Psoas muscle (tissue), 8 donors: ENCODE results near the gene SLC38A10. TPM values are rescaled to one million over a fixed set of nuclear protein-coding genes. Genes with fewer than 3 reads are reported as not detected.

Experiments used
- ATAC-seq, 4 donors: fragments of 200-7000 bp; cut with Tn5 transposase; one replicate each; pipeline ENCODE4 v1.9.1; 2020; ENCODE audit warnings: moderate library complexity in 3 of 4, mild to moderate bottlenecking in 2 of 4
- DNase-seq, 2 donors: peaks; one replicate each; pipeline ENCODE4 v3.0.0-alpha.2; 2020
- H3K27ac ChIP-seq: fragments of 200-600 bp; one replicate; pipeline ENCODE4 v1.8.0; 2022
- H3K27me3 ChIP-seq, 3 donors: fragments of 200-600 bp in 1 of 3; one replicate each; pipeline versions ENCODE4 v1.6.1 to v1.8.0; 2013 to 2022; ENCODE audit warnings: low read length in 2 of 3, mild to moderate bottlenecking in 2 of 3, moderate library complexity in 1 of 3; ENCODE audit not compliant: insufficient read depth in 3 of 3
- H3K36me3 ChIP-seq, 2 donors: fragments of 200-600 bp in 1 of 2; one replicate each; pipeline versions ENCODE4 v1.6.1 to v1.8.0; 2013 to 2022; ENCODE audit warnings: low read depth in 1 of 2, mild to moderate bottlenecking in 1 of 2, moderate library complexity in 1 of 2; ENCODE audit not compliant: insufficient read depth in 1 of 2
- H3K4me1 ChIP-seq: fragments of 200-600 bp; one replicate; pipeline ENCODE4 v1.8.0; 2022
- H3K4me3 ChIP-seq: fragments of 200-600 bp; one replicate; pipeline ENCODE4 v1.8.0; 2022; ENCODE audit warnings: mild to moderate bottlenecking
- H3K9me3 ChIP-seq: fragments of 200-600 bp; one replicate; pipeline ENCODE4 v1.8.0; 2022
- CTCF ChIP-seq: fragments of 200-600 bp; IDR thresholded peaks from one replicate; pipeline ENCODE4 v1.8.0; 2022; ENCODE audit warnings: antibody characterized with exemption
- WGBS, 3 donors: extraction: QIAGEN DNeasy Blood & Tissue Kit; methylation state at CpG; one replicate each; pipeline versions ENCODE4 v1.1.6 to v1.1.7; 2013; 5-methylcytosine and 5-hydroxymethylcytosine counted together
- intact Hi-C, 2 donors: fragments of 100-400 bp; cut with DNase I; formaldehyde crosslinking; loops; one replicate each; pipeline versions ENCODE4 v1.11.0 to v1.14.2; 2022
- polyA plus RNA-seq, 3 donors: library from polyadenylated mRNA; stranded (reverse); fragments of 200-250 nt; gene quantifications; one replicate each; pipeline ENCODE4 v1.2.3, GENCODE V29; 2013
- total RNA-seq, 4 donors: library from RNA; stranded (reverse); fragmentation: NEBNext Ultra II Directional in 2 of 4; extraction: Animal tissue kit (Norgen Biotek cat#: 25700) in 2 of 4; gene quantifications; one replicate each; pipeline versions ENCODE4 v1.2.1 to v1.2.4, GENCODE V29; 2021 to 2023
- donor health status: healthy with polysubstance abuse.
- donor health status: DM: no; HTN: no; CAD: no; lungs with moderate emphysema.
- donor health status: Bipolar disorder and iron deficiency.
- donor health status: healthy.
- donor health status: DM: yes; HTN: yes; CAD: no.
- donor health status: DM: no; HTN: no; CAD: no.
- donor health status: DM: no; HTN: no; CAD: no.
- donor health status: DM: yes; HTN: yes; CAD: no.

Gene SLC38A10
- total and polyA plus RNA-seq, 7 donors: 16.7 to 40.6 (median 19.8) TPM

- ATAC-seq (no peak), DNase-seq (peak in 1 of 2 donors; percentile 10)
- Histone ChIP-seq H3K9me3 (no peaks in the 10 kb centered on the region), H3K36me3 (peaks cover 0 to 53% of the 10 kb centered on the region in 2 donors), H3K27me3 (no peaks in the 10 kb centered on the region), H3K4me1 (peaks cover 14% of the 10 kb centered on the region), H3K4me3 (no peak overlapping the region), H3K27ac (no peak overlapping the region)
- WGBS, 3 donors: 89 to 90% (median 89%) methylated on average over 22 to 26 of the region's 26 CpGs
- intact Hi-C loops: no loop called here
- TF ChIP-seq CTCF: no peak
Observed at GRCh38 chr17:81234940-81235821, 59.9 kb downstream of the SLC38A10 start.

GRCh38 chr17:81234506-81234855 lies 60.6 kb downstream of the SLC38A10 start:
- no peak for TF ChIP-seq CTCF
- H3K4me1 ChIP-seq: peaks cover 10% of the 10 kb centered on the region
- no peak overlapping the region for H3K4me3 ChIP-seq
- H3K27me3 ChIP-seq: no peaks in the 10 kb centered on the region
- WGBS, 3 donors: 87 to 90% (median 90%) methylated on average over 13 of the region's 13 CpGs
- H3K9me3 ChIP-seq: no peaks in the 10 kb centered on the region
- no peak overlapping the region for H3K27ac ChIP-seq
- DNase-seq: no peak
- intact Hi-C loops: no loop called here
- peaks cover 0 to 60% of the 10 kb centered on the region in 2 donors for H3K36me3 ChIP-seq
- no peak for ATAC-seq

- DNase-seq: peak in 1 of 2 donors; percentile 17
- Histone ChIP-seq H3K9me3 (no peaks in the 10 kb centered on the region), H3K36me3 (peaks cover 0 to 65% of the 10 kb centered on the region in 2 donors), H3K4me1 (peaks cover 10% of the 10 kb centered on the region), H3K27me3 (no peaks in the 10 kb centered on the region), H3K27ac (no peak overlapping the region), H3K4me3 (no peak overlapping the region)
- no peak for TF ChIP-seq CTCF
- 91 to 92% (median 91%) methylated on average over 18 to 21 of the region's 21 CpGs for WGBS, 3 donors
- no peak for ATAC-seq
- intact Hi-C loops: no loop called here
Observed at GRCh38 chr17:81233811-81234505, 61.1 kb downstream of the SLC38A10 start.

- DNase-seq: peak in 1 of 2 donors; percentile 10
- H3K4me3 ChIP-seq: no peak overlapping the region
- H3K9me3 ChIP-seq: no peaks in the 10 kb centered on the region
- intact Hi-C loops: no loop called here
- peaks cover 0 to 72% of the 10 kb centered on the region in 2 donors for H3K36me3 ChIP-seq
- peaks cover 10% of the 10 kb centered on the region for H3K4me1 ChIP-seq
- H3K27ac ChIP-seq: no peak overlapping the region
- no peak for TF ChIP-seq CTCF
- no peak for ATAC-seq
- WGBS, 3 donors: 89 to 90% (median 89%) methylated on average over 16 to 17 of the region's 17 CpGs
- no peaks in the 10 kb centered on the region for H3K27me3 ChIP-seq
Observed at GRCh38 chr17:81233316-81233715, 61.8 kb downstream of the SLC38A10 start.
